DMS114 treated with DMSO at 0.1 percent for 48 hours (cell line): ENCODE data around the gene HPN.
A peak's percentile ranks its signal among the peaks of the same experiment; 100 is the strongest.
"Not testable (repeated sequence)": the region's sequence is repeated elsewhere in the genome, so short reads cannot be mapped to it uniquely, and the experiment has no call there.

Experiments used
- DNase-seq: peaks from one replicate; lab custom pipeline; 2025; ENCODE audit not compliant: unreplicated experiment; lab: John Stamatoyannopoulos, UW

The HPN gene

DNA sequence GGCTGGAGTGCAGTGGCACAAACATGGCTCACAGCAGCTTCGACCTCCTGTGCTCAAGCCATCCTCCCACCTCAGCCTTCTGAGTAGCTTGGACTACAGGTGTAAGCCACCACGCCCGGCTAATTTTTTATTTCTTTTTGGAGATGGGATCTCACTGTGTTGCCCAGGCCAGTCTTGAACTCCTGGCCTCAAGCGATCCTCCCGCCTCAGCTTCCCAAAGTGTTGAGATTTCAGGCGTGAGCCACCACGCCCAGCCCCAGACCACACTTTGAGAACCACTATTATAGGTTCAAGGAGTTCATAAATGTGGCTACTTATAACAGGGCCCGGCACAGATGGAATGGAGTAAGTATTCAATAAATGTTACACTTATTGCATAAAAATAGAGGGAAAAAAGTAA, 14.5 kb upstream of the HPN start:
- no peak for DNase-seq

DNA sequence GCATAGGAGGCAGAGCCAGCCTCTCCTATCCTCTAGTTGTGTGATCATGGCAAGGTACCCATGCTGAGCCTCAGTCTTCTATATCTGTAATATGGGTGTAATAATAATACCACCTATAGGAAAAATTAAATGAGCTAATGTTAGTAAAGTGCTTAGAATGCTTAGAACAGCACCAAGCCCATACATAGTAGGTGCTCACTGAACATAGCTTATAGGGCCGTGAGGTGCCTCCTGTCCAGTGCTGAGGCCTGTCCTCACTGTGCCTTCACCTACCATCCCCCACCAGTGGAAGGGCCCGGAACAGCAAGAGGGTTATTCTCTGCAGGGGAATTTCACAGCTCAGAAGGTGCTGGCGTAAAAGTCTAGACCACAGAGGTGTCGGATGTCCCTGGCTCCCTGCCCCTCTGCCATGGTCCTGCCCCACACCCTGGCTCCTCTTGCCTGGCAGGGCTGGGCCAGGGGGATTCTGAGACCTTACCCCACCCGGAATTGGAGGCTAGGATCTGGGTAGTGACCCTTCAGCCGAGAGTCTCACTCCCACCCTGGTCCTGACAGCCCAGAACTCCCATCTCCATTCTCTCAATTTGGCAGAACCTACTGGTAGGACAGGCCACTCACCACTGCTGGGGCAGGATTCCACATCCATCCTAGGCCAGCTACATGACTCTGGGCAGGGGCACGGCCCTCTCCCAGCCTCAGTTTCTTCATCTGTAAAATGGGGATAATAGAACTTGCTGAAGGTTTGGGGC, 13.5 kb upstream of the HPN start:
- DNase-seq: no peak

DNA sequence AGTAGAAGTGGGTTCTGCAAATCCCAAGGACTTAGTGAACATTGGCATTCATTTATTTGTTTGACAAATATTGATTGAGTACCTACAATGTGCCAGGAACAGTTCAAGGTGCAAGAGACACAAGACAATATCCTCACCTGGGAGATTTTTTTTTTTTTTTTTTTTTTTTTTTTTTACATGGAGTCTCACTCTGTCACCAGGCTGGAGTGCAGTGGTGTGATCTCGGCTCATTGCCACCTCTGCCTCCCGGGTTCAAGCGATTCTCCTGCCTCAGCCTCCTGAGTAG, 13.0 kb upstream of the HPN start:
- DNase-seq: not testable (repeated sequence)

DNA sequence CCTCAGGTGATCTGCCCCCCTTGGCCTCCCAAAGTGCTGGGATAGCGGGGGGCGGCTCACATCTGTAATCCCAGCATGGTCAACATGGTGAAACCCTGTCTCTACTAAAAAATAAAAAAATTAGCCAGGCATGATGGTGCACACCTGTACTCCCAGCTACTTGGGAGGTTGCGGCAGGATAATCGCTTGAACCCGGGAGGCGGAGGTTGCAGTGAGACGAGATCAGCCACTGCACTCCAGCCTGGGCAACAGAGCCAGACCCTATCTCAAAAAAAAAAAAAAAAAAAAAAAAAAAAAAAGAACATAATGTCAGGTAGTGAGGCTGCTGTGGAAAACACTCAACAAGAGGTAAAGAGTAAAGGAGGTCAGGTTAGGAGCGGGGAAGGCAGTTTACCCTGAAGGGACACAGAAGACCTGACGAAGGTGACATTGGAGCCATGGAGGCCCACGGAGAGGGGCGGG, 12.2 kb upstream of the HPN start:
- not testable (repeated sequence) for DNase-seq

DNA sequence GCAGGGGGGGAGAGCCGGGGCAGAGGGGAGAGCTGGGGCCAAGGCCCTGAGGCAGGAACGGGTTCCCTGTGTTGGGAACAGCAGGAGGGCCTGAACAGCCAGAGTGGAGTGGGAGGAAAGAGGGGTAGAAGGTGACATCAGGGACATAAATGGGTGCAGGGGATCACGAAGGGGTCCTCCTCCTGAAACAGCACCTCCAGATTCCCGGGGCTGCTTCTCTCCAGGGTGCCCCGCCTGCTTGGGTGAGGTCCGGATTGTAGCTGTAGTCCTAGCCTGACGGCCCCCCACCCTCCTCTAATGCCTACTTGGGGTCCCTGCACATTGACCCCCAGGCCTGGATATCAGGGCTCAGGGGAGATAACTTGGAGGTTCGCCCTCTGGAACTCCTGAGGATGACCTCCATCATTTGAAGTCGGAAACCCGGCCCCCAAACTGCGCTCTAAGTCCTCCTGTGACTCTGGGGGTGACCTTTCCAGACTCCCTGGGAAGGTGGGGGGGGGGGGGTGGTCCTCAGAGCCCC, 11.7 kb upstream of the HPN start:
- no peak for DNase-seq

DNA sequence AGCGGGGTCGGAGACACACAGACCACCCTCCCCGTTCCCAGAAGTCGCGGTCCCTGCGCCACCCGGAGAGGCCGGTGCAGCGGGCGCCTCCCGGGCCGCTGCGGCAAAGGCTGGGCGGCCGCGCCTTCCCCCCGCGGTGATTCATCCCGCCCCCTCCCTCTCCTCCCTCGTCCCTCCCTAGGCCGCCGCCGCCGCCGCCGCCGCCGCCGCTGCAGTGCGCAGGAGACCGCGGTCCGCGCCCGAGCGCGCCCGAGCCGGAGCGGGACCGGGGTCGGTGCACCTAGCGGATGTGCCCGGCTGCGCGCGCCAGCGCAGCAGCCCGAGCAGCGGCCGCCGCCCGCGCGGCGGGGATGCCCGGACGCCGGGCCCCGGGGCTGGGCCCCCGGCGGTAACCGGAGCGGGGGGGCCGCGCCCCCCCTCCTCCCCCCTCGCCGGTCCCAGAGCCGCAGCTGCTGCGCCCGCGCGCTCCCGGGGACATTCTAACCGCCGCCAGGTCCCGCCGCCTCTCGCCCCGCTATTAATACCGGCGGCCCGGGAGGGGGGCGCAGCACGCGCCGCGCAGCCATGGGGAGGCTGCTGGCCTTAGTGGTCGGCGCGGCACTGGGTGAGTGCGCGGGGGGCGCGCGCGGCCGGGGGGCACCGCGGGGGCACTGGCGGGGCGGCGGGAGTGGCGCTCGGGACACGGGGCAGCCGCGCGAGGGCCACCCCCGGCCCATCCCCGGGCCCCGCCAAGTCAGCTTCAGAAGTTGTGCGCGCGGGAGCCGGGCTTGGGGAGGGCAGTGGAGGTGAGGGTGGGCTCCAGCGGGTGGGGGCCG, 11.1 kb upstream of the HPN start, which contains the start of gene SCN1B:
SCN1B (plus strand) TSS at position 214 of the 815 bp plus-strand sequence; CDS start at position 565, 351 bp downstream.
- DNase-seq: peak; percentile 20

DNA sequence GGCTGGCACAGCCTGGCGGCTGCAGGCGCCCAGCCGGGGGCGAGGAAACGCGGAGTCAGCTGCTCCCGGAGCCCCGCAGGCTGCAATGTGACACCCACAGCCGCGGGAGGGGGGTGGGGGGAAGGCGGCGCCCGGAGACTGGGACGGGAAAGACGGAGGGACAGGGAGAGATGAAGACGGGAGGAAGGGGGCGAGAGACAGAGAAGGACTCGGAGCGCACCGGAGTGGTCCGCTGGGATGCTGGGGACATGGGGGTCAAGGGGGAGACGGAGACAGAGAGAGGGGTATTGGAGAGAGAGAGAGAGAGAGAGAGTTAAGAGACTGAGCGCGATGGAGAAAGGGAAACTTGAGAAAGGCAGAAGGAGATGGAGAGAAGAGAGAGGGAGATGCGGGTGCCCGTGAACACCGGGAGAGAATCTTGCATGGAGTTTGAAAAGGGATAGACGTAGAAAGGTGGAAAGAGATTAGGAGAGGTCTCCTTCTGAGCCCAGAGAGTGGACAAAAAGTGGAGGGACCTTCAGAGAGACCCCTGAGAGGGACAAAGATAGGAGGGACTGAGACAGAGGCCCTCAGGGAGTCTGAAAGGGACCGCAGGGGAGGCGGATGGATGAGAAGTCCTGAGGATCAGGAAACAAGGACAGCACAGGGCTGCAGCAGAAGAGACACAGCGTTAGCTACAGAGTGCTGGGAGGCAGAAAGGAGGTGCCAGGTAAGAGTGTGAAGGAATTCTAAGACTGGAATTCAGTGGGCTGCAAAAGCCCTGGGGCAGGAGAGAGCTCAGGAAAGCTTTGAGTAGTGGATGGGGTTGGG, 10.2 kb upstream of the HPN start:
- DNase-seq: no peak

DNA sequence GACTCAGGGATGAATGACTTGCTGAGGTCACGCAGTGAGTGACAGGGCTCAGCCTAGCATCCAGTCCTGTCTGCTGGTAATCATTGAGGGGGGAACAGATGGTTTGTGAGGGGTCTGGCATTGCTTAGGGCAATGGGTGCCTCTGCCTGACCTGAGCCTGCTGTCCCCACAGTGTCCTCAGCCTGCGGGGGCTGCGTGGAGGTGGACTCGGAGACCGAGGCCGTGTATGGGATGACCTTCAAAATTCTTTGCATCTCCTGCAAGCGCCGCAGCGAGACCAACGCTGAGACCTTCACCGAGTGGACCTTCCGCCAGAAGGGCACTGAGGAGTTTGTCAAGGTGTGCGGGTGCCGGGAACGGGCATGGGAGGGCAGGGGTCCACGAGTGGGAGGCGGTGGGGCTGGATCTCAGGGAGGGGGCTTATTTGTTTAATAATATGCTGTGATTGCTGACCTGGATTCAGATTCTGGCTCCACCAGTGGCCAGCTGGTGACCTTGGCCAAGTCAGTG, 9.1 kb upstream of the HPN start:
- DNase-seq: no peak

DNA sequence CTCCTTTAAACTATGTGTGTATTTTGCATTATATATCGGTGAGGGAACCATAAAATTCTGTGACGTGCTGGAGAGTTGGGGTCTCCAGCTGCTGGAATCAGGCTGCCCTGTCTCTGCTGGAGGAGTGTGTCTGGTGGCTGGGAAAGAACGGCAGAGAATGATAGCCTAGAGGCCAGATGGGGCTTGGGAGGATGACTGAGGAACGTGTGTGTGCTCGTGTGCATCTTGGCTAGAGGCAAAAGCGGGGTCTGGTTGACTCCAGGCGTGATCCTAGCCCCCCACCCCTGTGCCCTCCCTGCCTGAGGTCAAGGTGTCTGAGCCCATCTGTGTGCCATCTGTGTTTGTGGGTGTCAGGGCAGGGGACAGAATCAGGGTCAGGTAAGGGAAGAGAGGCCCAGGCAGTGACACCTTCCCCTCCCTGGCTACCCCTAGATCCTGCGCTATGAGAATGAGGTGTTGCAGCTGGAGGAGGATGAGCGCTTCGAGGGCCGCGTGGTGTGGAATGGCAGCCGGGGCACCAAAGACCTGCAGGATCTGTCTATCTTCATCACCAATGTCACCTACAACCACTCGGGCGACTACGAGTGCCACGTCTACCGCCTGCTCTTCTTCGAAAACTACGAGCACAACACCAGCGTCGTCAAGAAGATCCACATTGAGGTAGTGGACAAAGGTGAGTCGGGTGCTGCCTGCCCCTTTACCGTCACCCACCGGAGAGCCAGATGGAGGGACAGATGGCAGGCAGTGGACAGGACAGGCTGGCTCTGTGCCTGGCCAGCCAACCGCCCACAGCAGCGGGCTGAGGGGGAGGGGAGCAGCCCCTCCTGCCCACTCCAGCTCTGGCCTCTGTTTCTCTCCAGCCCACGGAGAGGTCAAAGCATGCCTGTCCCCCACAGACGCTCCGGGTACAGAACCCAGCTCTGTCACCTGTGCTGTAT, 8.2 kb upstream of the HPN start:
- DNase-seq: no peak

DNA sequence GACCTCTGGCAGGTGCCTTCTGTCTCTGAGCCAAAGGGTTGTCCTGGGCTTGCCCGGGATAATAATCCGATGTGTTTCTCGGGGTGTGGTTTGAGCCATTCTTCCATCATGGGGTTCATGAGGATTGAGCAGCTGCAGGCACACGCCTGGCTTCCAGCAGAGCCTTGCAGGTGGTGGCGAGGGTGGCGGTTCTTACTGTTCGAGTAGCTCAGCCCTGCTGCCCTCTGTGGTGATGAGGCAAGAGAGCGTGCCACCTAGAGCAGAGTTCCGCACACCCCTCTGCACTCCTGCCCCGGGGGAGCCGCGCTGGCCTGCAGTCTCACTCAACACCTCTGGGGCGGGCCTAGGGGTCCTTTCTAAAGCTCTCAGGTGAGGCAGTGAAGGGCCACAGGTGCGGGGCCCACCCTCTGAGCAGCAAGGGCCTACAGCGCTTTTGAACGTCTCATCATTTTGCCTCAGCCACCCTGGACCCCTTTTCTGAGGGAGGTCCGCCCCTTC, 7.5 kb upstream of the HPN start:
- DNase-seq: no peak

DNA sequence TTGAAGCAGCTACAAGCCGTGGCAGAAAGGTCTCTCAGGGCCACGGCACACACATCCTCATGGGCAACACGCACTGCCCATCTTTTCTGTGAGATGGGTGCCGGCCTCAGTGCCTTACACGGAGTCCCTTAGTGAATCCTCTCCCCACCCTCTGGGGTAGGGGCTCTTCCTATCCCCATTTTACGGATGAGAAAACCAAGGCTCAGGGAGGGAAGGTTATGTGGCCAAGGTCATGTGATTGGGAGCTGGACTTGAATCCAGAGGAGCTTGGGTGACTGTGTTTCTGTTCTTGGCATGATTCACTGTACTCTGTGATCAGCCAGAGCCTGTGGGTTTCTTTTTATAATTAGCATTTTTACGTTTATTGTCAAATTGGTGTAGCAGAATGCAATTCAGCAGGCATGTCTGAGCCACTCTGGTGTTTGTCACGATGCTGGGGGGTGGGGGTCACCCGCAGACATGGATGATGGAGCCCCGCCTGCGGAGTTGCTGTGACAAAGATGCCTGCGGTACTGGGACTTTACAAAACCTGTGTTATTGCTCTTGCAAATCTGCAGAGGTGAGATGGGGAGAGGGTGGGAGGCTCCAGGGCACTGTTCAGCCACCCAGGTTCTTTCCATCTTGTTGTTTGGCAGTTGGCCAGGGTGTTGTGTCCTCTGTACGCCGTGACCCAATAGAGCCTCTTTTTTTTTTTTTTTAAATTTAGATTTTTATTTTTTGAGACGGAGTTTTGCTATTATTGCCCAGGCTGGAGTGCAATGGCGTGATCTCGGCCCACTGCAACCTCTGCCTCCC, 6.7 kb upstream of the HPN start:
- DNase-seq: no peak

DNA sequence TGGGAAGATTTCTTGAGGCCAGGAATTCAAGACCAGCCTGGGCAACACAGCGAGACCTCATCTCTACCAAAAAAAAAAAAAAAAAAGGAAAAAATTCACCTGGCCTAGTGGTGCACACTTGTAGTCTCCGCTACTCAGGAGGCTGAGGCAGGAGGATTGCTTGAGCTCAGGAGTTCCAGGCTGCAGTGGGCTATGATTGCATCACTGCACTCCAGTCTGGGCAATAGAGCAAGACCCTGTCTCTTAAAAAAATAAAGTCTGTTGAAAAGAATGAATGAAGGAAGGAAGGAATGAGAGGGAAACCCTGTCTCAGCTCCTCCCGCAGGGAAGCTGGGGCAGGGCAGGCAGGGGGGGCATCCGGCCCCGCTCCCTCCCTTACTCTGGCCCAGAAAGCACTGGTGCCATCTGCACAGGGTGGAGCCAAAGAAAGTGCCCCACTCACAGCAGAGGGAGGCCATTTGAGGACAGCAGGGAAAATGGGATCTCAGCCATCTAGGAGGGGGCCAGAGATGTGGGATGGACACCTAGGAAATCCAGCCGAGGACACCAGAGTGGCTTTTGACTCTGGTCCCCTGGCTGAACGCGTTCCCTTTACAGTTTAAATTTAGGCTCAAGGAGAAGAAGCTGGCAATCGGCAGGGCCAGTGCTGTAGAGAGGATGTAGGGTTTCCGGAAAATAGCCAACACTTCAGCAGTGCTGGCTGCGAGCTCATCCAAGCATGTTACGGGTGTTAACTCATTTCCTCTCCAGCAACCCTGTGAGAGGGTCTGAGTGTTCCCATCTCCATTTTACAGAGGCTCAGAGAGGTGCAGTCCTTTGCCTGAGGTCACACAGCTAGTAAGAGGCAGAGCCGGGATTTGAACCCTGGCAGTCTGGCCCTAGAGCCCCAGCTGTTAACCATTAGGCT, 3.6 kb upstream of the HPN start:
- no peak for DNase-seq

DNA sequence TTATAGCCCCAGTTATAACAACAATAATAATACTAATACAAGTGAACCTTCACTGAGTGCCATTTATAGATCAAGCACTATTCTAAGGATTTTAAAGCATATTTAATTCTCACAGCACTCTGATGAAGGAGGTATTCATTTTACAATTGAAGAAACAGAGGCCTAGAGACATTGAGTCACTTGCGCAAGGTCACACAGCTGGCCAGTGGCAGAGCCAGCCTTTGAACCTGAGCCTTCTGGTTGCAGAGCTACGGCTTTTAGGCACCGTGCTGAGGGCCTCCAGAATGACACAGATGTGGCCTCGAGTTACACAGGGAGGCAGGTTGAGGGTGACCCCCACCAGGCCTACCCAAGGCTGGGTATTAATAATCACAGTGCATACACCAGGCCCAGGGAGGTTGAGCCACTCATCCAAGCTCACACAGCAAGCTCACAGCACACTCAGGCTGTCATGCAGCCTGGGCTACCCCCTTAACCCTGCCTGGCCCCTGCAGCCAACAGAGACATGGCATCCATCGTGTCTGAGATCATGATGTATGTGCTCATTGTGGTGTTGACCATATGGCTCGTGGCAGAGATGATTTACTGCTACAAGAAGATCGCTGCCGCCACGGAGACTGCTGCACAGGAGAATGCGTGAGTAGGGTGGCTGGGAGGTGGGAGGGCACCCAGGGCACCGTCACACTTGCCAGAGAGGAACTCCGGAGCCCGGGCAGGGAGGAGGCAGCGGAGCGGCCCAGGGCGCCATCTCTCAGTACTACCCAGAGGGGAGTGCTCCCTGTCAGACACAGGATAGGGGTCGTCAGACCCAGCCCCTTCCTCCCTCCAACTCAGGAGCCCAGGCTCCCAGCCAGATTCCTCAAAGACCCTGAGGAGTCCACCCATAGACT, 2.7 kb upstream of the HPN start:
- no peak for DNase-seq

DNA sequence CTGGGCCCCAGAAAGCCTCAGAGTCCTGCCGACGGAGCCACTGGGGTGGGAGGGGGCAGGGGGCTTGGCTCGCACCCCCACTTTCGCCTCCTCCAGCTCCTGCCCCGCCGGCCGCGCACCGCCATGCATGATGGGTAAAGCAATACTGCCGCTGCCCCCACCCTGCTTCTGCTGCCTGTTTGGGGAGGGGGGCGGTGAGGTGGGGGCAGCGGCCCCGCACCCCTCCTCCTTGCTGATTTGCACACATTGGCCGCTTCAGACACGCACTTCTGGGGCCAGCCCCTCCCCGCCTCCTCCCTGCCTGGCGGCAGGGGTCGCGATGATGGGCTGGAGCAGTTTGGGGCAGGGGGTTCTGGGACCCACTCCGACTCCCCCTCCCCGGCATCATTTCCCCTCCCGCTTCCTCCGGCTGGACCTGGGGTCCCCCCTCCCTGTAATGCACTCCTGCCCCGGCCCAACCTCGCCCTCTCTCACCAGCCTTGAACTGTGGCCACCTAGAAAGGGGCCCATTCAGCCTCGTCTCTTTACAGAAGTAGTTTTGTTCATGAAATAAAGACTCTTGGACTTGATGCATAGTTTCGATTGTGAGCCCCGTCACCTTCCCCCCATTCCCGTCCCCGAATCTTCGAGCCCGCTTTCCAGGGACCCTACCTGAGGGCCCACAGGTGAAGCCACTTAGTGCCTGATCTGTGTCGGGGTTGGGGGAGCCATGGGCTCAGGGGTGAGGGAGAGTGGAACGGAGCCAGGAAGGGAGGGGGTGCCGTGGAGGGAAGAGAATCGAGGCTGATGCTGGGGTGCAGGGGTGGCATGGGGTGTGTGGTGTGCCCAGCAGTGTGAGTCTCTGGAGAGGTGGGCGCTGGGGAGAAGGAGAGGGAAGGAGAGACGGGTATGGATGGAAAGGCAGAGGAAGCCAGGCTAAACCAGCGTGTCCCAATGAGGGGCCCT, 1.4 kb upstream of the HPN start:
- DNase-seq: no peak

DNA sequence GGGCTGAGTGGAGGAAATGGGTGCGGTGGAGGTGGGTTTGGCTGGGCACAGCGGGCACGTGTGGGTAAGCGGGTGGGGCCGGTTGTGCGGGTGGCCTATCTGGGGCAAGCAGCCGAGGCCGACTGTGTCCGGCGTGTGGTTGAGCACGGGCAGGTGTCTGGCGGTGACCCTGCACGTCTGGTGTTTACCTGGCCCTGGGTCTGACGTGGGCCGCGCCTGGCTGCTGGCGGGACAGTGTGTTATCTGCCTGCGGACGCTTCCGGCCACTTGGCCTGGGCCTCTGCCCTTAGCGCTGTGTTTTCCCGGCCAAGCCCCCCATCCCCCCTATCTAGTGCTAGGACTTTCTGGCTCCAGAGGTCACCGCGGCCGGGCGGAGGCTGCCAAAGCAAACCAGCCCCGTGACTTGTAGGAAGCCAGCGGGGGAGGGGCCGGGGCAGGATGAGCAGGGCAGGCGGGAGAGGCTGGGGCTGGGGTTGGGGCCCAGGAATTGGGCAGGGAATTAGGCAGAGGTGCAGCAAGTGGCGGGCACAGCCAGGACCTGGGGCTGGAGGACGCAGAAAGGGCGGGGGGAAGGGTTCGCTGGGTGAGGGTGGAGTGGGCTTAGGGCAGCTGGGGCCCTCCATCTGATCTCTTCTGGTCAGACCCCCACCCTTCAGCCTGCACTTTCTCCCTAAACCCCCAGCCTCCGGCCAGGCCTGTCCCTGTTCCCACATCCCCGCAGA, 534 bp upstream of the HPN start:
- DNase-seq: no peak
